ENCODE measurements around the gene PDZD7. TPM values are rescaled to one million over a fixed set of nuclear protein-coding genes. Genes with fewer than 3 reads are reported as not detected.
"Not testable (repeated sequence)": the region's sequence is repeated elsewhere in the genome, so short reads cannot be mapped to it uniquely, and the experiment has no call there.

PDZD7 gene
- total RNA-seq, 1 donor from 2014 or later, result 0.64 TPM

DNA sequence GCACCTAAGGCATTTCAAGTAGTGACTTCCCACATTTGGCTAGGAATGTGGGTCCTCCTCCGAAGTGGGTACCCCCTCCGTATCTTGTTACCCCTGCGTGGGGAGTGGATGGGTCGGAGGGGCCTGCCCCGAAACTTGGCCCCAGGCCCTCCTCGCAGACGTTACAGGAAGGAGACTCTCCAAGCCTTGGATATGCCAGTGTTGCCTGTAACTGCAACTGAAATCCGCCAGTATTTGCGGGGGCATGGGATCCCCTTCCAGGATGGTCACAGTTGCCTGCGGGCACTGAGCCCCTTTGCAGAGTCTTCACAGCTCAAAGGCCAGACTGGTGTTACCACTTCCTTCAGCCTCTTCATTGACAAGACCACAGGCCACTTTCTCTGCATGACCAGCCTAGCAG is 42.8 kb downstream of the PDZD7 start:
- intact Hi-C loops (cut with micrococcal nuclease), result no loop called here

GRCh38 chr10:100987685-100988049 is 43.3 kb downstream of the PDZD7 start:
- intact Hi-C loops (cut with micrococcal nuclease), result loop anchor here (1.0 to 2.0 kb wide), 3 partner anchors 17 to 452 kb away; partner anchors contain the start of genes HIF1AN and SLF2

DNA sequence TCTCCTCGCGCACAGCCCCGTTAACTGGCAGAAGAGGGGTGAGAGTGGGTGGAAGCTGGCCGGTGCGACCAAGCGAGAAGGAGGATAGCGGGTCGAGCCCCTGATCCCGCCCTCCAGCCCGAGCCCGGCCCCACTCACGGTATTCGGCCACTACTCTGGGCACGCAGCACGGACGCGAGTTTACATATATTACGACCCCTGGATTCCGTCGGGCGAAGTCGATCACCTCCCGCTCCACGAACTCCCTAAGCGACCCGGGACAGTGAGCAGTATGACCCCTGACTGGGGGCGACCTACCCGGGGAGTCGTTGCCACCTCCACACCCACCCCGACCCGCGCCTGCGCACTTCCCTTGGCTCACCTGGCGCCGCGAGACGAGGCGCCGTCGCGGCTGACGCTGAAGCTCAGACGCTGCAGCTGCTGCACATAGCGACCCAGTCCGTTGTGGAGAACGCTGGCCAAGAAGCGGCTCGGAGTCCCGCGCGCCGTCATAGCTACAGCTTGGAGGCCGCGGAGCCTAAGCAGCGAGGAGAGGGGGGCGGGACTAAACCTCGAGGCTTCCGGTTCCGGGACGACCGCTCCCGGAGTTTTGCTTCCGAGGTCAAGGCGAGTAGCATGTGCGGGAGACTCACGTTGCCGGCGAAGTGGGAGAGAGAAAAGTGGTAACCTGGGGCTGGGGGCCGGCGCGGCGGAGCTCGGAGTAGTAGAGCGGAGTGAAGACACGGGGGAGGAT is 43.8 kb downstream of the PDZD7 start, which contains the start of the genes MRPL43 and TWNK:
Gene MRPL43, minus strand, starts transcription at position 546 of the 733 bp plus-strand sequence. Its CDS starts 54 bp downstream, at position 492.
Gene TWNK, plus strand, starts transcription at position 592 of the 733 bp plus-strand sequence. CDS start 668 bp downstream, outside the sequence.
- intact Hi-C loops (cut with micrococcal nuclease), result loop anchor here (1.0 to 2.0 kb wide), 3 partner anchors 16 to 452 kb away; partner anchors contain the start of genes HIF1AN and SLF2

GRCh38 chr10:100986623-100986951 is 44.3 kb downstream of the PDZD7 start:
- intact Hi-C loops (cut with micrococcal nuclease), result loop anchor here (2.0 kb wide), 2 partner anchors 16 to 74 kb away; partner anchors contain the start of gene SLF2

- intact Hi-C loops (cut with micrococcal nuclease), result no loop called here
These were observed 45.6 kb downstream of the PDZD7 start for GRCh38 chr10:100985336-100985735.

GRCh38 chr10:100984672-100985177 is 46.2 kb downstream of the PDZD7 start:
- intact Hi-C loops (cut with micrococcal nuclease), result no loop called here

DNA sequence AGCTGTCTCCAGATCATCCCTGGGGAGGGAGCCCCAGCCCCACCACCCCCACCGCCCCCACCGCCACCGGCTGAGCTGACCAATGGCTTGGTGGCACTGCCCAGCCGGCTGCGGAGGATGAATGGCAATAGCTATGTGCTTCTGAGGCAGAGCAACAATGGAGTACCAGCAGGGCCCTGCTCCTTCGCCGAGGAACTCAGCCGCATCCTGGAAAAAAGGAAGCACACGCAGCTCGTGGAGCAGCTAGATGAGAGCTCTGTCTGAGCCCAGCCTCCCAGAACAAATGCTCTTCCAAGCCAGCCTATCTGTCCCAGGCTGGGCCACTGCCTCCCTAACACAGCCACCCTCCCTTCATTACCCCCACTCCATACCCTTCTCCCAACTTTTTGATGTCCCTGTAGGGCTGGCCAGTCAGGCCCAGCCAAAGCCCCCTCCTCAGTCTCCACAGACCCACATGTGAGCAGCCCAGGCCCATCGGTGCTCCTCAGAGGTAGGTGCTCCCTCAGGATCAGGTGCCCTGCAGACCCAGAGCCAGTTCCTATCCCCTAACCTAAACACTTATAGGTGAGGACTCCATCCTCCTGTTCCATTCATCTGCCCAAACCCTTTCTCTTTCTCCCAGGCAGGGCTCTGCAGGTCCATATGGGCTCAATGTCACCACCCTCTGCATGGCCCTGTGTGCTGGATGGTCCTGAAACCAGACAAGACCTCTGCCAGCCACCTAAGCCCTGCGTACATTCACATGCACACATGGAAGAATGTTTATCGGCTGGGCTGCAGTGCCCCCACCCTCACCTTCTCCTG is 46.9 kb downstream of the PDZD7 start:
- intact Hi-C loops (cut with micrococcal nuclease), result no loop called here

DNA sequence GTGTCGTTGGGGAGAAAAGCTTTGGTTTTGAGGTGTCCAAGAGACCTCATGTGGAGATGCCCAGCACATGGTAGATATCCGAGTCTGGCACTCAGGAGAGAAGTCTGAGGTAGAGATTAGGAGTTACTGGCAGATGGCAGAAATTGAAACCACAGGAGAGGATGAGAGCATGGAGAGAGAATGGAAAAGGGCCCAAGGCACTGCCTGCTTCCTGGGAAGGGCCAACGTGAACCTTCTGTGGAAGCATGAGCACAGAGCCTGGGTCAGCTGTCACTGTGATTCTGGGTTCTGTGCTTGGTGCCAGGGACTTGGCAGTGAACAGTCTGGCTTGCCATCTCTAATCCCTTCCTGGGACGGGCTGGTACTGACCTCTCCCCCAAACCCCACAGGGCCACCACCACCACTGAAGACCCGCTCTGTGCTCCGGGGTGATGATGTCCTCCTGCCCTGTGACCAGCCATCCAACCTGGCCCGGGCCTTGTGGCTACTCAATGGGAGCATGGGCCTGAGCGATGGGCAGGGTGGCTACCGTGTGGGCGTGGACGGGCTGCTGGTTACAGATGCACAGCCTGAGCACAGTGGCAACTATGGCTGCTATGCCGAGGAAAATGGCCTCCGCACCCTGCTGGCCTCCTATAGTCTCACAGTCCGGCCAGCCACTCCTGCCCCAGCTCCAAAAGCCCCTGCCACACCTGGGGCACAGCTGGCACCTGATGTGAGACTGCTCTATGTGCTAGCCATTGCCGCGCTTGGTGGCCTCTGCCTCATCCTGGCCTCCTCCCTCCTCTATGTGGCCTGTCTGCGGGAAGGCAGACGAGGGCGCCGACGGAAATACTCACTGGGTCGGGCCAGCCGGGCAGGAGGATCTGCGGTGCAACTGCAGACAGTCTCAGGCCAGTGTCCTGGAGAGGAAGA is 47.8 kb downstream of the PDZD7 start:
- intact Hi-C loops (cut with micrococcal nuclease), result no loop called here

- intact Hi-C loops (cut with micrococcal nuclease), result no loop called here
These were observed 49.7 kb downstream of the PDZD7 start for GRCh38 chr10:100981178-100981772.

GRCh38 chr10:100980711-100981110 is 50.2 kb downstream of the PDZD7 start:
- intact Hi-C loops (cut with micrococcal nuclease), result no loop called here

DNA sequence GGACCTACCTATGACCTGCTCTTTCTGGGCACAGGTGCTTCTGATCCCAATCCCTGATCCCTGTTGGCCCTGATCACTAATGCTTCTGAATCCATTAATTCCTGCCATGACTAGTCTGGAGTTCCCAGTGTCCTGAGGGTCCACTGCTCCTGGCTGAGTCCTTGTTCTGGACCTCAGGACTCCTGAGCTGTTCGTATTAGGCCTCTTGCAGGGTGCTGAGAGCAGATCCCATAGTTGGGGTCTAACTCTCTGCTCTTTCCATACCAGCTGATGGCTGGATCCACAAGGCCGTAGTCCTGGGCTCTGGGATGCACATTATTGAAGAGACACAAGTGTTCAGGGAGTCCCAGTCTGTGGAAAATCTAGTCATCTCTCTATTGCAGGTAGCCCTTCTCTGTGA is 50.6 kb downstream of the PDZD7 start:
- intact Hi-C loops (cut with micrococcal nuclease), result no loop called here

- intact Hi-C loops (cut with micrococcal nuclease), result no loop called here
These were observed 51.1 kb downstream of the PDZD7 start for GRCh38 chr10:100979791-100980272.

DNA sequence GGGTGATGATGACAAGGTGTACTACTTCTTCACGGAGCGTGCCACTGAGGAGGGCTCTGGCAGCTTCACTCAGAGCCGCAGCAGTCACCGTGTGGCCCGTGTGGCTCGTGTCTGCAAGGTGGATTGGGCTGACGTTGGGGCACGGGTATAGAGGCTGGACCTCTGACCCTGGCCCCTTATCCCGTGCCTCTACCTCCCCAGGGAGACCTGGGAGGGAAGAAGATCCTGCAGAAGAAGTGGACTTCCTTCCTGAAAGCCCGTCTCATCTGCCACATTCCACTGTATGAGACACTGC is 52.1 kb downstream of the PDZD7 start:
- intact Hi-C loops (cut with micrococcal nuclease), result no loop called here

GRCh38 chr10:100978121-100978900 is 52.6 kb downstream of the PDZD7 start:
- intact Hi-C loops (cut with micrococcal nuclease), result no loop called here

DNA sequence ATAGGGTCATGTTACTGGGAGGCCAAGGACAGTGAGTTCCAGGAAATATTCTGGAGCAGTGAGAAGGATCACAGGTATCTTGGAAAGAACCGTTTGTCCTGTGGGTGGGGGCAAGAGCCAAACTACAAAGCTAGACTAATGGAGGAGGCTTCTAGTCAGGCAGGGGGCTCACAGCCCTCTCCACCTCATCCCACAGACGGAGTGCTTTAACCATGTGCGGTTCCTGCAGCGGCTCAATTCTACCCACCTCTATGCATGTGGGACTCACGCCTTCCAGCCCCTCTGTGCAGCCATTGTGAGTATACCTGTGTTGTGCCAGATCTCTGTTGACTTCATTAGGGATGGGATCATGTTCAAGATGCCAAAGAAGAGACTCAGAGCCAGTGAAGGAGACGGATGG is 53.5 kb downstream of the PDZD7 start:
- intact Hi-C loops (cut with micrococcal nuclease), result no loop called here

- intact Hi-C loops (cut with micrococcal nuclease), result no loop called here
These were observed 54.0 kb downstream of the PDZD7 start for GRCh38 chr10:100976906-100977305.

GRCh38 chr10:100975397-100975796 is 55.5 kb downstream of the PDZD7 start:
- intact Hi-C loops (cut with micrococcal nuclease), result not testable (repeated sequence)

- intact Hi-C loops (cut with micrococcal nuclease), result no loop called here
These were observed 57.9 kb downstream of the PDZD7 start for GRCh38 chr10:100972904-100973535.

- intact Hi-C loops (cut with micrococcal nuclease), result no loop called here
These were observed 58.6 kb downstream of the PDZD7 start for GRCh38 chr10:100972115-100972903.
